MV-4-11 (cell line): Measurements from ENCODE around the gene COA3.

Experiments used
- DNase-seq: peaks from one replicate; lab custom pipeline; 2025; lab: John Stamatoyannopoulos, UW

Gene COA3

GRCh38 chr17:42817866-42818265 is 19.4 kb upstream of the COA3 start:
- DNase-seq = no peak

GRCh38 chr17:42814633-42815399 is 16.3 kb upstream of the COA3 start:
- peak; percentile 24 for DNase-seq

- DNase-seq = peak; percentile 29
Measured at GRCh38 chr17:42809250-42809649, 10.7 kb upstream of the COA3 start.

GRCh38 chr17:42806249-42806648 is 7.7 kb upstream of the COA3 start:
- DNase-seq = no peak

GRCh38 chr17:42804918-42805367 is 6.4 kb upstream of the COA3 start:
- no peak for DNase-seq

- DNase-seq = no peak
Measured at GRCh38 chr17:42803074-42803883, 4.8 kb upstream of the COA3 start.

- no peak for DNase-seq
Measured at GRCh38 chr17:42798011-42798382, 507 bp downstream of the COA3 start.

GRCh38 chr17:42797067-42798007 is 1.2 kb downstream of the COA3 start:
- no peak for DNase-seq

- no peak for DNase-seq
Measured at GRCh38 chr17:42796066-42796758, 2.3 kb downstream of the COA3 start.

- no peak for DNase-seq
Measured at GRCh38 chr17:42795465-42795864, 3.0 kb downstream of the COA3 start.

- no peak for DNase-seq
Measured at GRCh38 chr17:42795061-42795460, 3.4 kb downstream of the COA3 start.

- DNase-seq = no peak
Measured at GRCh38 chr17:42792545-42792944, 6.0 kb downstream of the COA3 start.

GRCh38 chr17:42791948-42792347 is 6.6 kb downstream of the COA3 start:
- DNase-seq = no peak

GRCh38 chr17:42787266-42787665 is 11.2 kb downstream of the COA3 start:
- no peak for DNase-seq

GRCh38 chr17:42784811-42785592 is 13.5 kb downstream of the COA3 start:
- DNase-seq = no peak

- peak; percentile 50 for DNase-seq
Measured at GRCh38 chr17:42784409-42784808, 14.1 kb downstream of the COA3 start.

- no peak for DNase-seq
Measured at GRCh38 chr17:42783791-42784138, 14.7 kb downstream of the COA3 start.

GRCh38 chr17:42783062-42783790 is 15.3 kb downstream of the COA3 start:
- no peak for DNase-seq

GRCh38 chr17:42782166-42783061 is 16.1 kb downstream of the COA3 start:
- DNase-seq = no peak
